ENCODE results near the gene TAS2R41.

Gene TAS2R41

GRCh38 chr7:143514487-143514886 is 36.8 kb downstream of the TAS2R41 start:
- Histone ChIP-seq H3K36me3 (ENCODE audit: insufficient read depth) (no peaks in the 10 kb centered on the region), H3K4me2 (no peak overlapping the region), H3K4me3 (IDR thresholded peaks at IDR 0.05; ENCODE audit: insufficient read depth, low read depth, low read length) (no peak overlapping the region), H3K27me3 (ENCODE audit: insufficient read depth, low read depth) (no peaks in the 10 kb centered on the region), H3K27ac (no peak overlapping the region), H3K4me1 (ENCODE audit: low read depth, poor library complexity, severe bottlenecking) (no peaks in the 10 kb centered on the region), H3K79me2 (ENCODE audit: insufficient read depth, low read depth) (no peaks in the 10 kb centered on the region), H3K9ac (no peak overlapping the region), H4K20me1 (ENCODE audit: insufficient read depth) (no peaks in the 10 kb centered on the region), H2AFZ (ENCODE audit: low read depth) (no peak overlapping the region)
- no peak for TF ChIP-seq CTCF (conservative IDR thresholded peaks at IDR 0.05; ENCODE audit: low read depth, low read length)

GRCh38 chr7:143514995-143515735 is 37.5 kb downstream of the TAS2R41 start:
- no peak overlapping the region for H2AFZ ChIP-seq (ENCODE audit: low read depth)
- no peaks in the 10 kb centered on the region for H3K4me1 ChIP-seq (ENCODE audit: low read depth, poor library complexity, severe bottlenecking)
- H3K36me3 ChIP-seq (ENCODE audit: insufficient read depth): no peaks in the 10 kb centered on the region
- H3K4me2 ChIP-seq: no peak overlapping the region
- no peak overlapping the region for H3K4me3 ChIP-seq (IDR thresholded peaks at IDR 0.05; ENCODE audit: insufficient read depth, low read depth, low read length)
- no peaks in the 10 kb centered on the region for H3K79me2 ChIP-seq (ENCODE audit: insufficient read depth, low read depth)
- no peaks in the 10 kb centered on the region for H3K27me3 ChIP-seq (ENCODE audit: insufficient read depth, low read depth)
- H3K9ac ChIP-seq: no peak overlapping the region
- H4K20me1 ChIP-seq (ENCODE audit: insufficient read depth): no peaks in the 10 kb centered on the region
- TF ChIP-seq CTCF (conservative IDR thresholded peaks at IDR 0.05; ENCODE audit: low read depth, low read length): no peak
- H3K27ac ChIP-seq: no peak overlapping the region

- Histone ChIP-seq H3K36me3 (ENCODE audit: insufficient read depth) (no peaks in the 10 kb centered on the region), H3K4me3 (IDR thresholded peaks at IDR 0.05; ENCODE audit: insufficient read depth, low read depth, low read length) (no peak overlapping the region), H2AFZ (ENCODE audit: low read depth) (no peak overlapping the region), H3K27me3 (ENCODE audit: insufficient read depth, low read depth) (no peaks in the 10 kb centered on the region), H3K4me2 (no peak overlapping the region), H3K79me2 (ENCODE audit: insufficient read depth, low read depth) (no peaks in the 10 kb centered on the region), H3K9ac (no peak overlapping the region), H4K20me1 (ENCODE audit: insufficient read depth) (no peaks in the 10 kb centered on the region), H3K4me1 (ENCODE audit: low read depth, poor library complexity, severe bottlenecking) (no peaks in the 10 kb centered on the region), H3K27ac (no peak overlapping the region)
- TF ChIP-seq CTCF (conservative IDR thresholded peaks at IDR 0.05; ENCODE audit: low read depth, low read length): no peak
Observed at GRCh38 chr7:143516981-143517380, 39.3 kb downstream of the TAS2R41 start.

- TF ChIP-seq CTCF (conservative IDR thresholded peaks at IDR 0.05; ENCODE audit: low read depth, low read length): no peak
- no peaks in the 10 kb centered on the region for H3K27me3 ChIP-seq (ENCODE audit: insufficient read depth, low read depth)
- H3K27ac ChIP-seq: no peak overlapping the region
- no peaks in the 10 kb centered on the region for H3K79me2 ChIP-seq (ENCODE audit: insufficient read depth, low read depth)
- H4K20me1 ChIP-seq (ENCODE audit: insufficient read depth): no peaks in the 10 kb centered on the region
- no peak overlapping the region for H3K9ac ChIP-seq
- no peak overlapping the region for H3K4me3 ChIP-seq (IDR thresholded peaks at IDR 0.05; ENCODE audit: insufficient read depth, low read depth, low read length)
- H3K36me3 ChIP-seq (ENCODE audit: insufficient read depth): no peaks in the 10 kb centered on the region
- no peak overlapping the region for H2AFZ ChIP-seq (ENCODE audit: low read depth)
- no peaks in the 10 kb centered on the region for H3K4me1 ChIP-seq (ENCODE audit: low read depth, poor library complexity, severe bottlenecking)
- no peak overlapping the region for H3K4me2 ChIP-seq
Observed at GRCh38 chr7:143518521-143518920, 40.8 kb downstream of the TAS2R41 start.
